ENCODE data around the gene SGMS1.

Gene SGMS1

DNA sequence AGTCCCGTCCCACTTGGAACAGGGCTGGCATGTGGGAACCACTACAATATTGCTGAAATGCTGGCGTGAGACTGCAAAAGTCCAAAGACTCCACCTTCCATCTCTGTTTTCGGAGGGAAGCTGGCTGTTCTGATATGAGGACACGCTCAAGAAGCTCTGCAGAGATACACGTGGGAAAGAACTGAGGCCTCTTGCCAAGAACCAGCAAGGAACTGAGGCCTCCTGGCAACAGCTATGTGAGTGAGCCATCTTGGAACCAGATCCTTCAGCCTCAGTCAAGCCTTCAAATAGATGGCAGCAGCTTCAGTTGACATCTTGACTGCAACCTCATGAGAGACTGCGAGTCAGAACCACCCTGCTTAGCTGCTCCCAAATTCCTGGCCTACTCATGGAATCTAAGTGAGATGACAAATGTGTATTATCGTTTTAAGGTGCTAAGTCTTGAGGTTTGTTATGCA is 30.8 kb downstream of the SGMS1 start:
- H3K4me3 ChIP-seq (ENCODE audit: low read depth, low read length): no peak overlapping the region
- TF ChIP-seq, protein P1, sequence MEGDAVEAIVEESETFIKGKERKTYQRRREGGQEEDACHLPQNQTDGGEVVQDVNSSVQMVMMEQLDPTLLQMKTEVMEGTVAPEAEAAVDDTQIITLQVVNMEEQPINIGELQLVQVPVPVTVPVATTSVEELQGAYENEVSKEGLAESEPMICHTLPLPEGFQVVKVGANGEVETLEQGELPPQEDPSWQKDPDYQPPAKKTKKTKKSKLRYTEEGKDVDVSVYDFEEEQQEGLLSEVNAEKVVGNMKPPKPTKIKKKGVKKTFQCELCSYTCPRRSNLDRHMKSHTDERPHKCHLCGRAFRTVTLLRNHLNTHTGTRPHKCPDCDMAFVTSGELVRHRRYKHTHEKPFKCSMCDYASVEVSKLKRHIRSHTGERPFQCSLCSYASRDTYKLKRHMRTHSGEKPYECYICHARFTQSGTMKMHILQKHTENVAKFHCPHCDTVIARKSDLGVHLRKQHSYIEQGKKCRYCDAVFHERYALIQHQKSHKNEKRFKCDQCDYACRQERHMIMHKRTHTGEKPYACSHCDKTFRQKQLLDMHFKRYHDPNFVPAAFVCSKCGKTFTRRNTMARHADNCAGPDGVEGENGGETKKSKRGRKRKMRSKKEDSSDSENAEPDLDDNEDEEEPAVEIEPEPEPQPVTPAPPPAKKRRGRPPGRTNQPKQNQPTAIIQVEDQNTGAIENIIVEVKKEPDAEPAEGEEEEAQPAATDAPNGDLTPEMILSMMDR (conservative IDR thresholded peaks at IDR 0.05; ENCODE audit: low read depth, low read length): no peak
- no peak for DNase-seq (ENCODE audit: low read depth)

GRCh38 chr10:50590935-50591334 is 32.8 kb downstream of the SGMS1 start:
- TF ChIP-seq, protein P1 (conservative IDR thresholded peaks at IDR 0.05; ENCODE audit: low read depth, low read length): no peak
- H3K4me3 ChIP-seq (ENCODE audit: low read depth, low read length): no peak overlapping the region
- DNase-seq (ENCODE audit: low read depth): no peak

DNA sequence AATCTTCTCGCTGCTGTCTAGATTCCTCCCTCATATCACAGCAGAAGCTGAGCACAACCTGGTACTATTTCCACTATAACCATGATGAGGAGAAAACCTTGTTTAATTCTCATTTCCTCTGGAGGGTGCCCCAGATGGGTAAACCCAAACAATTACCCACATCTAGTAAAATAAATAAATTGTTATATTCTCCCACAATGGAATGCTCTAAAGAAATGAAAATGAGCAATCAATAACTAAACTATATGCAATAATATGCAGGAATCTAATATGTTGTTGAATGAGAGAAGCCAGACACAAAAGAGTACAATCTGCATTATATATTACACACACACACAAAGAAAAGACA is 37.0 kb downstream of the SGMS1 start:
- TF ChIP-seq, protein P1 (conservative IDR thresholded peaks at IDR 0.05; ENCODE audit: low read depth, low read length): no peak
- no peak for DNase-seq (ENCODE audit: low read depth)
- H3K4me3 ChIP-seq (ENCODE audit: low read depth, low read length): no peak overlapping the region

DNA sequence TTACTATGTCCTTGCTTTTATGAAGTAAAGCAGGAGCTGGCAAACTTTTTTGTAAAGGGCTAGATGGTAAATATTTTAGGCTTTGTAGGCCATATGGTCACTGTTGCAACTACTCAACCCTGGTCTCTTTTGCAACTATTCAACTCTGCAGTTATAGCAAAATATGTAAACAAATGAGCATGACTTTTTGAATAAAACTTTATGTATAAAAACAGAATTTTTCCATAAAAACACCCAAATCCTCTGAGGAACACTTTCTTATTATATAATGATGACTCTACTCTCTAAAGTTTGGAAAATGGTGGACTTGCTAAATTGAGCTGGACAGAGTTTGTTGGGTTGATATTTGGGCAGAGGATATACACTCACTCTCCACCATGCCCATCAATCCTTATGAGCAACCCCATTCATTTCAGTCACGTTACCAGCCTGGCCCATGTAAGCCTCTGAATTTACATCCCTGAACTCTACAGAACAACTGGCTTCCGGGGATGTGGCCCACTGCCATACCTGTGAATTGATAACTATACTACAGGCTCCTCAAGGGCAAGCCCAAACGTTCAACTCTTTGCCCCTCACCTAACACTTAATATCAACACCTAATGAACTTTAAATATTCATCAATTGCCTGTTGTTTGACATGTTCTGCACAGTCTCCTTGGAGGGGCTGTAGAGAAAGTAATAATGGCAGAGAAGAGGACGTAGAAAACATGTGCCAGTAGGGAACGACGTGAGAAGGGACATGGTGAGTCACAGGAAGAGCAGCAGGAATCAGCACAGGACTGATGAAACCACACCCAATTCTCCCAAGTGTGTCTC is 37.6 kb downstream of the SGMS1 start:
- TF ChIP-seq, protein P1 (conservative IDR thresholded peaks at IDR 0.05; ENCODE audit: low read depth, low read length): no peak
- DNase-seq (ENCODE audit: low read depth): peak; percentile 82
- H3K4me3 ChIP-seq (ENCODE audit: low read depth, low read length): no peak overlapping the region

- TF ChIP-seq, protein P1 (conservative IDR thresholded peaks at IDR 0.05; ENCODE audit: low read depth, low read length): no peak
- H3K4me3 ChIP-seq (ENCODE audit: low read depth, low read length): no peak overlapping the region
- DNase-seq (ENCODE audit: low read depth): no peak
These were observed 40.7 kb downstream of the SGMS1 start for GRCh38 chr10:50582766-50583762.

DNA sequence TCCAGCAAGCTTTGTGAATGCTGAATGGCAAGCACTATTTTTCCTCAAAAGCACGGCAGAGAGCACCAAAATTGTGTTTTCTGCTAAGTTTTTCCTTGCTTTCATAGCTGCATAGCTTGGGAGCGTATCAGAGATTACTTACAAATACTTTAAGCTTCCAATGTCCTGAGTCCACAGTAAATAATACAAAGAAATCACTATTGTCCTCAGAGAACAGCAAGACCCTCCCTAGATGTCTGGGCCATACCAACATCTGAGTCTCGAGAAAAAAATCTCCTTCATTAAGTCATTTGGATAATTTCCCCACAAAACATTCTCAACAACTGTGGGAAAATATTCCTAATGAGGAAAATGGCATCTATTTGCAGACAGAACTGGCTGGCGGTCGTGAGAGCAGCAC is 41.7 kb downstream of the SGMS1 start:
- TF ChIP-seq, protein P1 (conservative IDR thresholded peaks at IDR 0.05; ENCODE audit: low read depth, low read length): no peak
- H3K4me3 ChIP-seq (ENCODE audit: low read depth, low read length): no peak overlapping the region
- no peak for DNase-seq (ENCODE audit: low read depth)
